ENCODE measurements around the gene STPG4.

The STPG4 gene

DNA sequence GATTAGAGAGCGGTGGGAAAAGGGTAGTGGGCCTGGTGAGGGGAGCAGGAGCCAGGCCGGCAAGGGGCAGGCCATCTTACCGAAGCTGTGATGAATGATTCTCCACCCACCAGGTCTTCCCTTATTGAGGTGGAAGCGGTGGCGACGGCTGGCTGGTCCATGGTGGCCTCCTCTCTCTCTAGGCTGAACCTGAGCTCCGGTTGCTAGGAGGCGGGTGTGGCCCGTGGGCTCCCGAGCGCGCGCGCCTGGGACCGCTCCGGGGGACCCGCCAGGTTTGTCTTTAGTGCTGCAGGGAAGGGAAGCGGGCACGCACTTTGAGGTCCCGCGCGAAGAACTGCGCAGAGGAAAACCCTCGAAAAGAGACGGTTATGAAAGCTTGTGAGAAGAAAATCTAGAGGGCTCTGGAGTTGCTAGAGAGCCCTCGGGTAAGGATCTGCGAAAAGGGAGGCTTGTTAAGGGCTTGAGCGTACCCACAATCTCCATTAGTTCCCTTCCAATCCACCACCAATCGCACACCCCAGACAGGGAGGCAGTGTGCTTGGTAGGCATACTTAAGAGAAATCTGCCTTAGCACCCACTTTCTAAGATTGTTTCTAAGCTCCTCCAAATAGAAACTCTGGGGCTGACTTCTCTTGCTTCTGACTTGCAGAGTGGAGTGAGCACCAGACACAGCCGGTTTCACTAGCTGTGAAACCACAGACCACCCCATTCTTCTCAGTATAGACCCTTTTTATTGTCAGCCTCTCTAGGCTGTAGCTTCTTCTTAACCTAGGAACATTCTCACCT lies at the start of gene STPG4:
Gene STPG4, minus strand, starts transcription at position 218 of the 786 bp plus-strand sequence. Its CDS starts 57 bp downstream, at position 161.
- Histone ChIP-seq H3K36me3 (ENCODE audit: control insufficient read depth, insufficient read depth, low read length) (peaks cover 7% of the 10 kb centered on the region), H3K27me3 (replicated peaks; ENCODE audit: control insufficient read depth, insufficient read depth, low read length) (no peaks in the 10 kb centered on the region), H3K4me3 (replicated peaks; ENCODE audit: low read depth, low read length) (no peak within 1 kb of the TSS)
- DNase-seq (ENCODE audit: extremely low read depth, insufficient read length), result no peak
- no peak for TF ChIP-seq CTCF (IDR thresholded peaks at IDR 0.05; ENCODE audit: insufficient read depth, low read length, poor library complexity, severe bottlenecking)

- no peak overlapping the region for H3K4me3 ChIP-seq (replicated peaks; ENCODE audit: low read depth, low read length)
- no peaks in the 10 kb centered on the region for H3K27me3 ChIP-seq (replicated peaks; ENCODE audit: control insufficient read depth, insufficient read depth, low read length)
Measured at GRCh38 chr2:47204691-47205090, 49.6 kb upstream of the STPG4 start.

GRCh38 chr2:47203995-47204394 lies 48.9 kb upstream of the STPG4 start:
- Histone ChIP-seq H3K36me3 (ENCODE audit: control insufficient read depth, insufficient read depth, low read length) (no peaks in the 10 kb centered on the region), H3K27me3 (replicated peaks; ENCODE audit: control insufficient read depth, insufficient read depth, low read length) (no peaks in the 10 kb centered on the region), H3K4me3 (replicated peaks; ENCODE audit: low read depth, low read length) (no peak overlapping the region)
- no peak for TF ChIP-seq CTCF (IDR thresholded peaks at IDR 0.05; ENCODE audit: insufficient read depth, low read length, poor library complexity, severe bottlenecking)
- DNase-seq (ENCODE audit: extremely low read depth, insufficient read length), result no peak

More at GRCh38 chr2:47204691-47205090, 49.6 kb upstream of the STPG4 start:
- no peak for TF ChIP-seq CTCF (IDR thresholded peaks at IDR 0.05; ENCODE audit: insufficient read depth, low read length, poor library complexity, severe bottlenecking)
- DNase-seq (ENCODE audit: extremely low read depth, insufficient read length), result no peak
- no peaks in the 10 kb centered on the region for H3K36me3 ChIP-seq (ENCODE audit: control insufficient read depth, insufficient read depth, low read length)

GRCh38 chr2:47201224-47201623 lies 46.1 kb upstream of the STPG4 start:
- DNase-seq (ENCODE audit: extremely low read depth, insufficient read length), result no peak
- no peak for TF ChIP-seq CTCF (IDR thresholded peaks at IDR 0.05; ENCODE audit: insufficient read depth, low read length, poor library complexity, severe bottlenecking)
- H3K27me3 ChIP-seq (replicated peaks; ENCODE audit: control insufficient read depth, insufficient read depth, low read length), result no peaks in the 10 kb centered on the region
- no peaks in the 10 kb centered on the region for H3K36me3 ChIP-seq (ENCODE audit: control insufficient read depth, insufficient read depth, low read length)
- H3K4me3 ChIP-seq (replicated peaks; ENCODE audit: low read depth, low read length), result no peak overlapping the region

DNA sequence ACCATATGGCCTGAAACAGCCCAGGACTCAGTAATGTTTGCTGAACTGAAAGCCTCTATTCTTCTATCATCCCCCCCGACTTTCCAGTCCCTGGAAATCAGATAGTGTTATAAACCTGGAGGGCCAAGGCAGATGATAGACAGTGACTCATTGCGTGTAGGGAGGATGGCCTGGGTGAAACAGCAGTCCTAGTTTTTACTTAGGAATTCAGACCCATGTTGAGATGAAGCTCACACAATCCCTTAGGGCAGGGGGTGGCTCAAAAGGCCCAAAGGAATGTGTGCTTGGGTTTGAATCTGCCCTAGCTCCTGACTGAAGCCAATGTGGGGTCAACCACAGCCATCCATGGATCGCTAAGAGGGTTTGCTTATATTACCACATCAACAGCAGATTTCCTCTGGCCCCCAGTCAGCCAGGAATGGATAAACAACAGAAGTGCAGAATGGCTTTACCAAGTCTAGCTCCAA lies 43.9 kb upstream of the STPG4 start:
- Histone ChIP-seq H3K36me3 (ENCODE audit: control insufficient read depth, insufficient read depth, low read length) (no peaks in the 10 kb centered on the region), H3K4me3 (replicated peaks; ENCODE audit: low read depth, low read length) (no peak overlapping the region), H3K27me3 (replicated peaks; ENCODE audit: control insufficient read depth, insufficient read depth, low read length) (no peaks in the 10 kb centered on the region)
- TF ChIP-seq CTCF (IDR thresholded peaks at IDR 0.05; ENCODE audit: insufficient read depth, low read length, poor library complexity, severe bottlenecking), result no peak
- DNase-seq (ENCODE audit: extremely low read depth, insufficient read length), result no peak

All from GM06990 (cell line).